Tibial nerve (tissue), 4 donors: ENCODE results near the gene KRTAP4-5. TPM values are rescaled to one million over a fixed set of nuclear protein-coding genes. Genes with fewer than 3 reads are reported as not detected.
"Not testable (repeated sequence)": the region's sequence is repeated elsewhere in the genome, so short reads cannot be mapped to it uniquely, and the experiment has no call there.

ENCODE experiments used
- DNase-seq, 2 donors: peaks; one replicate each; pipeline ENCODE4 v3.0.0-alpha.2; 2019; ENCODE audit warnings: low spot score in 2 of 2
- H3K27ac ChIP-seq, 4 donors: fragments of 200-600 bp; sonication (generic) in 3 of 4; one replicate each; pipeline ENCODE4 v1.5.1; 2017 to 2019; ENCODE audit warnings: mild to moderate bottlenecking in 1 of 4
- H3K27me3 ChIP-seq, 2 donors: fragments of 200-600 bp; sonication (generic) in 1 of 2; one replicate each; pipeline versions ENCODE4 v1.5.1 to v1.6.0; 2017 to 2019
- H3K36me3 ChIP-seq, 3 donors: fragments of 200-600 bp; sonication (generic); one replicate each; pipeline ENCODE4 v1.5.1; 2018 to 2019
- H3K4me1 ChIP-seq, 4 donors: fragments of 200-600 bp; sonication (generic) in 3 of 4; one replicate each; pipeline ENCODE4 v1.5.1; 2017 to 2019
- H3K4me3 ChIP-seq, 4 donors: fragments of 200-600 bp; sonication (generic) in 3 of 4; one replicate each; pipeline ENCODE4 v1.5.1; 2017 to 2019; ENCODE audit warnings: mild to moderate bottlenecking in 1 of 4, moderate library complexity in 1 of 4
- H3K9me3 ChIP-seq, 4 donors: fragments of 200-600 bp; sonication (generic) in 3 of 4; one replicate each; pipeline ENCODE4 v1.5.1; 2017 to 2019
- EP300 ChIP-seq, 2 donors: sonication (generic); formaldehyde crosslinking; IDR thresholded peaks; one replicate each; pipeline ENCODE4 v1.6.1; 2017; ENCODE audit warnings: antibody characterized with exemption in 2 of 2, mild to moderate bottlenecking in 1 of 2
- POLR2A ChIP-seq, 2 donors: fragments of 450-650 bp; IDR thresholded peaks; one replicate each; pipeline ENCODE4 v1.6.1; 2017; ENCODE audit warnings: antibody characterized with exemption in 2 of 2, mild to moderate bottlenecking in 2 of 2, moderate library complexity in 2 of 2
- WGBS, 2 donors: methylation state at CpG; one replicate each; pipeline ENCODE4 v1.1.5; 2018; 5-methylcytosine and 5-hydroxymethylcytosine counted together
- total RNA-seq, 4 donors: library from RNA; depleted of rRNA; stranded (reverse); fragments of >200 nt; gene quantifications; one replicate each; pipeline ENCODE4 v1.1.0, GENCODE V29; 2016
- TF ChIP-seq, protein P1 (sequence below), 5 experiments: fragments of 200-600 bp in 3 of 5; fragments of 450-650 bp in 2 of 5; sonication (generic) in 3 of 5; IDR thresholded peaks; one replicate each; pipeline ENCODE4 v1.5.1; 2016 to 2019; ENCODE audit warnings: antibody characterized with exemption in 5 of 5, mild to moderate bottlenecking in 3 of 5, moderate library complexity in 2 of 5

The KRTAP4-5 gene
- total RNA-seq, 4 donors from 2014 or later = not detected

DNA sequence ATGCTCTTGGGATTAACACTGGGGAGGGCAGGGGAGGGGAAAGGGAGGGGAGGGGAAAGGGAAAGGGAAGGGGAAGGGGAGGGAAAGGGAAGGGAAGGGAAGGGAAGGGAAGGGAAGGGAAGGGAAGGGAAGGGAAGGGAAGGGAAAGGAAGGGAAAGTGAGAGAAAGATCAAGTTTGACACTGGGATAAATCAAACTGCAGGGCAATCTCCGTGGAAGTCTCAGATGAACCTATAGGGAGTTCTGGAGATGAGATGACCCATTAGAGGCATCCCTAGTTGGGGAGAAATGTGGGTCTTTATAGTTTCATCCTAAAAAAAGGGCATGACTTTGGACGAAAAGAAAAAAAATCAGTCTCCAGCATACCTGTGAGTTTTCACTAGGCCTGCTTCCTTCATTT, 27.9 kb downstream of the KRTAP4-5 start:
- Histone ChIP-seq H3K27ac (no peak overlapping the region), H3K36me3 (no peaks in the 10 kb centered on the region), H3K9me3 (no peaks in the 10 kb centered on the region), H3K4me3 (no peak overlapping the region), H3K27me3 (peaks cover 0 to 4% of the 10 kb centered on the region in 2 donors), H3K4me1 (no peaks in the 10 kb centered on the region)
- WGBS, 2 donors = 88 to 94% methylated on average over 2 of the region's 2 CpGs
- no peak for DNase-seq
- no peak for TF ChIP-seq POLR2A (IDR thresholded peaks at IDR 0.05)
- TF ChIP-seq, protein P1, sequence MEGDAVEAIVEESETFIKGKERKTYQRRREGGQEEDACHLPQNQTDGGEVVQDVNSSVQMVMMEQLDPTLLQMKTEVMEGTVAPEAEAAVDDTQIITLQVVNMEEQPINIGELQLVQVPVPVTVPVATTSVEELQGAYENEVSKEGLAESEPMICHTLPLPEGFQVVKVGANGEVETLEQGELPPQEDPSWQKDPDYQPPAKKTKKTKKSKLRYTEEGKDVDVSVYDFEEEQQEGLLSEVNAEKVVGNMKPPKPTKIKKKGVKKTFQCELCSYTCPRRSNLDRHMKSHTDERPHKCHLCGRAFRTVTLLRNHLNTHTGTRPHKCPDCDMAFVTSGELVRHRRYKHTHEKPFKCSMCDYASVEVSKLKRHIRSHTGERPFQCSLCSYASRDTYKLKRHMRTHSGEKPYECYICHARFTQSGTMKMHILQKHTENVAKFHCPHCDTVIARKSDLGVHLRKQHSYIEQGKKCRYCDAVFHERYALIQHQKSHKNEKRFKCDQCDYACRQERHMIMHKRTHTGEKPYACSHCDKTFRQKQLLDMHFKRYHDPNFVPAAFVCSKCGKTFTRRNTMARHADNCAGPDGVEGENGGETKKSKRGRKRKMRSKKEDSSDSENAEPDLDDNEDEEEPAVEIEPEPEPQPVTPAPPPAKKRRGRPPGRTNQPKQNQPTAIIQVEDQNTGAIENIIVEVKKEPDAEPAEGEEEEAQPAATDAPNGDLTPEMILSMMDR (IDR thresholded peaks at IDR 0.05) = no peak

DNA sequence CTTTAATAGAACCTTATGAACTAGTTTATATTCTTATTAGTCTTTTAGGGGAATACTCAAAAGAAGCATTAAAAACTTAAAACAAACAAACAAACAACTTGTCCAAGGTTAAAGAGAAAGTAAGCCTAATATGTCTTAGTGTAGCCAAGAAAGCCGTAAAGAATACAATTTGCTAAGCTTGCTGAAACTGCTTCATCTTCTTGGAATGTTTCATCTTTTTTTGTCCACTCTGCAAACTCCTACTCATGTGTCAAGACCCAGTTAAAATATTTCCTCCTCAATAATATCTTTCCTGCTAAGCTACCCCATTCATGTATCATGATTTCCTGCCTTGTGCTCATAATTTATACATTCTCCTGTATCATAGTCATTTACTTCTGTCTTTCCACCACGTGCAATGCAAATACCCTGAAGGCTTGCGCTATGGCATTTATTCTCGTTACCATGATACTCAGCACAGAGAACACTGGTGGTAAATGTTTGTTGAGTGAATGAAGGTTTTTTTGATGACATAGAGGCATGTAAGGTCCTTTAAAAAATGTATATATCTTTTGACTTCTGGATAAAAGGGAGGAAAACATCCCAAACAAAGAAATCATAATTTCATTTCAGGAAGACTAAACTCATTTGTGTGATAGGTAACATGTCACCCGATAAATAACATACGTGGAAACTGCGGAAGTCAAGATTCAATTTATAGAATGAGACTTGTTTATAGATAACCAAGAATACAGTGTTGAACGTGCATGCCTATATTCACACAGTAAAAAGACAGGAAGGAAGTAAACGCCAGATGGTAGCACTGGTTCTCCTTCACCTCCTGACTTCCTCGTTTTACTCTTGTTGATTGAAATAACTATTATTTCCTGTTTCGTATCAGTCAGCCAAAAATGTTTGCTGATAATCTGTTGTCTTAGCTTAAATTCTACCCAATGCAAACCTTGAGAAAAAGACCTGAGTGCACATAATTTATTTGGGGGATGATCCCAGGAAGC, 29.6 kb downstream of the KRTAP4-5 start:
- H3K4me1 ChIP-seq, H3K27ac ChIP-seq, H3K27me3 ChIP-seq, H3K9me3 ChIP-seq, H3K36me3 ChIP-seq, H3K4me3 ChIP-seq, DNase-seq: not testable (repeated sequence)
- WGBS, 2 donors = 58 to 67% methylated on average over 11 of the region's 11 CpGs

DNA sequence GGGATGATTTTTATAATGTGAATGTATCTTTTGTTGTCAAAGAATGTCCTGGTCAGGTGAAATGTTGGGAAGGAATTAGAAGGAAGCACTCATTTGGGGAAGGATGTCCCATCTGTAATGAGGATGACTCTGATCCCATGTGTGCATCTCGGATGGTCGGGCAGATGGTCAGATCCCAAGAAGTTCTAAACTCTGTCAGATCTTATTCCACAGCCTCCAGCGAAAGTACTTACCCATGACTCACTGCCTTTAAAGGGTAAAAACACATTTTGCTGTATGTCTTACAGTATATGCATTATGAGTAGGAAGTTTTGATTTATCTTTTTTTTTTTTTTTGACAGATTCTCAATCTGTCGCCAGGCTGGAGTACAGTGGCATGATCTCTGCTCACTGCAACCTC, 30.9 kb downstream of the KRTAP4-5 start:
- WGBS, 2 donors = 85 to 88% methylated on average over 4 of the region's 4 CpGs
- no peaks in the 10 kb centered on the region for H3K27me3 ChIP-seq
- H3K27ac ChIP-seq = no peak overlapping the region
- H3K4me1 ChIP-seq = no peaks in the 10 kb centered on the region
- H3K4me3 ChIP-seq = no peak overlapping the region
- no peaks in the 10 kb centered on the region for H3K36me3 ChIP-seq
- TF ChIP-seq EP300 (IDR thresholded peaks at IDR 0.05) (no peak), POLR2A (IDR thresholded peaks at IDR 0.05) (no peak)
- TF ChIP-seq, protein P1 (IDR thresholded peaks at IDR 0.05) = no peak
- H3K9me3 ChIP-seq = no peaks in the 10 kb centered on the region
- DNase-seq = no peak

DNA sequence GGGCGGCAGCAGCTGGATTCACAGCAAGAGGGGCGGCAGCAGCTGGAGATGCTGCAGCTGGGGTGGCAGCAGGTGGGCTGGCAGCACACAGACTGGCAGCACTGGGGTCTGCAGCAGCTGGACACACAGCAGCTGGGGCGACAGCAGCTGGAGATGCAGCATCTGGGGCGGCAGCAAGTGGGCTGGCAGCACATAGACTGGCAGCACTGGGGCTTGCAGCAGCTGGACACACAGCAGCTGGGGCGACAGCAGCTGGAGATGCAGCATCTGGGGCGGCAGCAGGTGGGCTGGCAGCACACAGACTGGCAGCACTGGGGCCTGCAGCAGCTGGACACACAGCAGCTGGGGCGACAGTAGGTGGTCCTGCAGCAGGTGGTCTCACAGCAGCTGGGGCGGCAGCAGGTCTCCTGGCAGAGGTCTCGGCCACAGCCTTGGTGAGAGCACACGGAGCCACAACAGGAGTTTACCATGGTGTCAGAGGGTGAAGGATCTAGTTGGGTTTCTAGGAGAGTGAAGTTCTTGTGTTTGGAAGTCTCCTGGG, 31.7 kb downstream of the KRTAP4-5 start, which contains the start of gene KRTAP4-11:
KRTAP4-11 (minus strand) TSS at position 528 of the 541 bp plus-strand sequence; CDS start at position 470, 58 bp downstream.
- not testable (repeated sequence) for H3K36me3 ChIP-seq, H3K27ac ChIP-seq, H3K9me3 ChIP-seq, DNase-seq, H3K4me1 ChIP-seq, H3K4me3 ChIP-seq, H3K27me3 ChIP-seq
- WGBS, 2 donors = 72 to 80% methylated on average over 10 of the region's 10 CpGs

DNA sequence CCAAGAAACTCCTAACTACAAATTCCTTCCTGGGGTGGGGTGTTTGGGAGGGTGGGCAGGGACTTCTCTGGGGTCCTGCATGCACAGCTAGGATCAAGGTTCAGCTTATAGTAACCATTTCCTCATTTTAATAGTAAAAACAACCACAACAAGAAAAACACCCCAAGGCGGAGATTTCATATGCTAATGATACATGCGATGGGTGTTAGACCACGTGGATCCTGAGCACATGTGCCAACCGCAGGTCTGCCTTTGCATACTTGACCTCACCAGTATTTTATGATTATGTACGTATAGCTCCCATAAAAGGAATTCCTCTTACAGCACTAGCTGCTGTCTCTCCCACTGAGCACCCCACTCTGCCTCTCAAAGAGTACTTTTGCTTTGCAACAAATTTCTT, 33.3 kb downstream of the KRTAP4-5 start:
- WGBS, 2 donors = 45 to 46% methylated on average over 5 of the region's 5 CpGs
- Histone ChIP-seq H3K4me1 (no peaks in the 10 kb centered on the region), H3K27ac (no peak overlapping the region), H3K9me3 (no peaks in the 10 kb centered on the region), H3K4me3 (no peak overlapping the region), H3K27me3 (no peaks in the 10 kb centered on the region), H3K36me3 (no peaks in the 10 kb centered on the region)
- TF ChIP-seq POLR2A (IDR thresholded peaks at IDR 0.05) (no peak), EP300 (IDR thresholded peaks at IDR 0.05) (no peak)
- TF ChIP-seq, protein P1 (IDR thresholded peaks at IDR 0.05) = no peak
- DNase-seq = no peak
